Measurements from ENCODE around the gene WDR4. TPM values are rescaled to one million over a fixed set of nuclear protein-coding genes. Genes with fewer than 3 reads are reported as not detected.

Gene WDR4
- total and polyA plus RNA-seq, 2 of the 4 experiments (the other 2 are of a cell fraction), result 11.3 to 20.8 TPM

- H2BK20ac ChIP-seq (ENCODE audit: low read depth, low read length), result no peak overlapping the region
- no peak overlapping the region for H3K18ac ChIP-seq (ENCODE audit: low read depth, low read length)
- H3K27me3 ChIP-seq (ENCODE audit: control insufficient read depth, insufficient read depth, low read length), result peaks cover 3% of the 10 kb centered on the region; the same call in 1 of the 2 replicates
- no TSS peak for BruUV-seq (replicated peaks)
- no peak overlapping the region for H2BK120ac ChIP-seq (ENCODE audit: low read depth, low read length)
- peaks cover 3% of the 10 kb centered on the region for H3K9me3 ChIP-seq (ENCODE audit: control insufficient read depth, insufficient read depth, low read length)
- H2BK5ac ChIP-seq (ENCODE audit: low read depth, low read length, poor library complexity, severe bottlenecking), result no peak overlapping the region
- TF ChIP-seq RAD21 (IDR thresholded peaks at IDR 0.05; ENCODE audit: low read length), result no peak
- TF ChIP-seq POLR2A (IDR thresholded peaks at IDR 0.05; ENCODE audit: low read depth, low read length), result no peak
- TF ChIP-seq CEBPB (IDR thresholded peaks at IDR 0.05; ENCODE audit: low read depth, low read length), result no peak
- no peak for TF ChIP-seq MAZ (IDR thresholded peaks at IDR 0.05; ENCODE audit: borderline replicate concordance, low read depth, low read length)
- TF ChIP-seq CHD1 (IDR thresholded peaks at IDR 0.05; ENCODE audit: low read depth, low read length), result no peak
- TF ChIP-seq, protein P1, sequence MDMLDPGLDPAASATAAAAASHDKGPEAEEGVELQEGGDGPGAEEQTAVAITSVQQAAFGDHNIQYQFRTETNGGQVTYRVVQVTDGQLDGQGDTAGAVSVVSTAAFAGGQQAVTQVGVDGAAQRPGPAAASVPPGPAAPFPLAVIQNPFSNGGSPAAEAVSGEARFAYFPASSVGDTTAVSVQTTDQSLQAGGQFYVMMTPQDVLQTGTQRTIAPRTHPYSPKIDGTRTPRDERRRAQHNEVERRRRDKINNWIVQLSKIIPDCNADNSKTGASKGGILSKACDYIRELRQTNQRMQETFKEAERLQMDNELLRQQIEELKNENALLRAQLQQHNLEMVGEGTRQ (IDR thresholded peaks at IDR 0.05; ENCODE audit: low read depth, low read length), result no peak
- TF ChIP-seq, protein P2, sequence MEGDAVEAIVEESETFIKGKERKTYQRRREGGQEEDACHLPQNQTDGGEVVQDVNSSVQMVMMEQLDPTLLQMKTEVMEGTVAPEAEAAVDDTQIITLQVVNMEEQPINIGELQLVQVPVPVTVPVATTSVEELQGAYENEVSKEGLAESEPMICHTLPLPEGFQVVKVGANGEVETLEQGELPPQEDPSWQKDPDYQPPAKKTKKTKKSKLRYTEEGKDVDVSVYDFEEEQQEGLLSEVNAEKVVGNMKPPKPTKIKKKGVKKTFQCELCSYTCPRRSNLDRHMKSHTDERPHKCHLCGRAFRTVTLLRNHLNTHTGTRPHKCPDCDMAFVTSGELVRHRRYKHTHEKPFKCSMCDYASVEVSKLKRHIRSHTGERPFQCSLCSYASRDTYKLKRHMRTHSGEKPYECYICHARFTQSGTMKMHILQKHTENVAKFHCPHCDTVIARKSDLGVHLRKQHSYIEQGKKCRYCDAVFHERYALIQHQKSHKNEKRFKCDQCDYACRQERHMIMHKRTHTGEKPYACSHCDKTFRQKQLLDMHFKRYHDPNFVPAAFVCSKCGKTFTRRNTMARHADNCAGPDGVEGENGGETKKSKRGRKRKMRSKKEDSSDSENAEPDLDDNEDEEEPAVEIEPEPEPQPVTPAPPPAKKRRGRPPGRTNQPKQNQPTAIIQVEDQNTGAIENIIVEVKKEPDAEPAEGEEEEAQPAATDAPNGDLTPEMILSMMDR (conservative IDR thresholded peaks at IDR 0.05; ENCODE audit: low read depth, low read length), result no peak
- TF ChIP-seq NFE2L2 (IDR thresholded peaks at IDR 0.05; ENCODE audit: low read depth, low read length), result no peak
- TF ChIP-seq FOS (IDR thresholded peaks at IDR 0.05; ENCODE audit: low read depth, low read length), result no peak
- no peak for TF ChIP-seq MAFK (IDR thresholded peaks at IDR 0.05; ENCODE audit: low read depth, low read length)
- TF ChIP-seq, protein P3, sequence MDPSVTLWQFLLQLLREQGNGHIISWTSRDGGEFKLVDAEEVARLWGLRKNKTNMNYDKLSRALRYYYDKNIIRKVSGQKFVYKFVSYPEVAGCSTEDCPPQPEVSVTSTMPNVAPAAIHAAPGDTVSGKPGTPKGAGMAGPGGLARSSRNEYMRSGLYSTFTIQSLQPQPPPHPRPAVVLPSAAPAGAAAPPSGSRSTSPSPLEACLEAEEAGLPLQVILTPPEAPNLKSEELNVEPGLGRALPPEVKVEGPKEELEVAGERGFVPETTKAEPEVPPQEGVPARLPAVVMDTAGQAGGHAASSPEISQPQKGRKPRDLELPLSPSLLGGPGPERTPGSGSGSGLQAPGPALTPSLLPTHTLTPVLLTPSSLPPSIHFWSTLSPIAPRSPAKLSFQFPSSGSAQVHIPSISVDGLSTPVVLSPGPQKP (IDR thresholded peaks at IDR 0.05; ENCODE audit: borderline replicate concordance, low read depth, low read length), result no peak
- TF ChIP-seq BHLHE40 (IDR thresholded peaks at IDR 0.05; ENCODE audit: low read depth, low read length), result no peak
- TF ChIP-seq MXI1 (IDR thresholded peaks at IDR 0.05; ENCODE audit: borderline replicate concordance, low read depth, low read length), result no peak
- no peak for TF ChIP-seq RFX5 (IDR thresholded peaks at IDR 0.05; ENCODE audit: low read depth, low read length)
- no peak for TF ChIP-seq SMC3 (IDR thresholded peaks at IDR 0.05; ENCODE audit: low read depth, low read length)
- ChIA-PET POLR2A (ENCODE audit: unreplicated experiment) (no interaction called here), CTCF (no interaction called here)
- no peak overlapping the region for H3K27ac ChIP-seq (ENCODE audit: insufficient read depth, low read length)
- H3K36me3 ChIP-seq (ENCODE audit: control insufficient read depth, insufficient read depth, low read length), result no peaks in the 10 kb centered on the region
- dilution Hi-C loops (cut with HindIII; ENCODE audit: low sequenced_read_pairs, unreplicated experiment) (no loop called here), in situ Hi-C loops (cut with MboI; ENCODE audit: low sequenced_read_pairs) (loop anchor here (5.0 to 25.0 kb wide), 2 partner anchors 222 to 667 kb away; no protein-coding TSS in a partner anchor), intact Hi-C loops (cut with micrococcal nuclease) (no loop called here)
- H3K4me1 ChIP-seq (ENCODE audit: control insufficient read depth, insufficient read depth, low read length), result no peaks in the 10 kb centered on the region
- no peaks in the 10 kb centered on the region for H3K79me1 ChIP-seq (ENCODE audit: low read depth in 1 of 2, low read length in 2 of 2)
- H3K9ac ChIP-seq (ENCODE audit: low read depth, low read length), result no peak overlapping the region
- no peak overlapping the region for H3K14ac ChIP-seq (replicated peaks; ENCODE audit: low read depth, low read length)
- no peak overlapping the region for H2AFZ ChIP-seq (replicated peaks; ENCODE audit: low read length, poor library complexity)
- H3K4me3 ChIP-seq (ENCODE audit: insufficient read depth, low read depth, low read length), result no peak overlapping the region
- WGBS, 2 experiments (ENCODE audit: extremely low coverage in 2 of 2, insufficient read length in 1 of 2), result 77% methylated on average over 5 of the region's 9 CpGs; no CpG with 5 or more reads in 1 of the 2 experiments
- H3K9me1 ChIP-seq (ENCODE audit: insufficient read depth, low read length), result no peaks in the 10 kb centered on the region
- DNase-seq (no peak), ATAC-seq (ENCODE audit: low read depth) (no peak)
- no peak overlapping the region for H3K23ac ChIP-seq (ENCODE audit: low read depth, low read length)
- no peak overlapping the region for H2AK5ac ChIP-seq (ENCODE audit: low read depth, low read length)
- H4K20me1 ChIP-seq (ENCODE audit: insufficient read depth, low read length), result no peaks in the 10 kb centered on the region
- no peak overlapping the region for H4K8ac ChIP-seq (ENCODE audit: low read depth in 2 of 2, low read length in 2 of 2)
- no peak overlapping the region for H3K4ac ChIP-seq (ENCODE audit: low read depth, low read length)
- H3K56ac ChIP-seq (ENCODE audit: extremely low read depth, insufficient read depth, low read length), result no peak overlapping the region
- H2BK15ac ChIP-seq (ENCODE audit: low read depth, low read length), result no peak overlapping the region
- H4K91ac ChIP-seq (ENCODE audit: insufficient read depth, low read depth, low read length), result no peak overlapping the region
- no peak overlapping the region for H2AK9ac ChIP-seq (replicated peaks; ENCODE audit: low read depth, low read length, poor library complexity)
- no peak overlapping the region for H4K5ac ChIP-seq (ENCODE audit: low read depth, low read length)
- H3K4me2 ChIP-seq (ENCODE audit: low read depth, low read length), result no peak overlapping the region
These were observed 49.9 kb downstream of the WDR4 start for GRCh38 chr21:42829417-42829816.
